Erythroblast (primary cell): ENCODE measurements around the gene KCTD21.

Experiments
- GATA1 ChIP-seq: IDR thresholded peaks from 2 replicates; pipeline ENCODE4 v1.6.1; 2011; ENCODE audit warnings: low read depth, mild to moderate bottlenecking, control low read depth, low read length, moderate library complexity
- POLR2A ChIP-seq: IDR thresholded peaks from 2 replicates; pipeline ENCODE4 v1.6.1; 2011; ENCODE audit warnings: mild to moderate bottlenecking, low read length

- TF ChIP-seq POLR2A = no peak
- TF ChIP-seq GATA1 = no peak
These were observed 7.2 kb downstream of the KCTD21 start for GRCh38 chr11:78181185-78181584.
